Measurements from ENCODE around the gene SERTAD4. TPM values are rescaled to one million over a fixed set of nuclear protein-coding genes. Genes with fewer than 3 reads are reported as not detected.
A peak's percentile ranks its signal among the peaks of the same experiment; 100 is the strongest.

The SERTAD4 gene
- total RNA-seq, 4 donors from 2014 or later: 1.8 to 2.6 (median 2.1) TPM

- no peaks in the 10 kb centered on the region for H3K36me3 ChIP-seq
- TF ChIP-seq CTCF (IDR thresholded peaks at IDR 0.05) (no peak), EP300 (IDR thresholded peaks at IDR 0.05) (no peak), POLR2A (IDR thresholded peaks at IDR 0.05; ENCODE audit: low read depth) (no peak), POLR2AphosphoS5 (IDR thresholded peaks at IDR 0.05) (no peak)
- H3K27ac ChIP-seq (replicated peaks in 1 of 4): peak overlapping the region; percentile 8 to 82 (median 27)
- no peaks in the 10 kb centered on the region for H3K9me3 ChIP-seq
- H3K27me3 ChIP-seq: no peaks in the 10 kb centered on the region
- intact Hi-C loops (cut with DNase I): loop anchor here (5.0 kb wide), 1 partner anchor 63 kb away; the partner anchor contains the start of gene SERTAD4
- no peak for DNase-seq (ENCODE audit: extremely low spot score)
- 72% methylated on average over 10 of the region's 10 CpGs for WGBS
- H3K4me1 ChIP-seq: peaks cover 42 to 51% (median 46%) of the 10 kb centered on the region in 4 donors
- H3K4me3 ChIP-seq: no peak overlapping the region
Observed at GRCh38 chr1:210294999-210295745, 62.6 kb downstream of the SERTAD4 start.

Other genes with a start within 250 kb of the SERTAD4 start
- gene HHAT, start 96.1 kb downstream of the SERTAD4 start, total RNA-seq: 1 to 10 TPM in 2 of 4 donors, under 1 TPM in 2; 0.83 to 1.6 (median 1.2) TPM

Measured in esophagus muscularis mucosa (tissue), 4 donors.